Mesenteric fat pad (tissue), 1 donor: ENCODE results near the gene TACC2. TPM values are rescaled to one million over a fixed set of nuclear protein-coding genes. Genes with fewer than 3 reads are reported as not detected.

Experiments
- total RNA-seq: library from RNA; stranded (reverse); fragmentation: NEBNext Ultra II Directional; extraction: Animal tissue kit (Norgen Biotek cat#: 25700); gene quantifications from one replicate; pipeline ENCODE4 v1.2.1, GENCODE V29; 2021
- donor health status: DM: yes; HTN: yes; CAD: no.

The TACC2 gene
- total RNA-seq, 1 donor from 2014 or later = 31.0 TPM

Other genes with a start within 250 kb of the TACC2 start
- gene ATE1, start 61.1 kb upstream of the TACC2 start, total RNA-seq = 28.6 TPM
- gene NSMCE4A, start 13.9 kb upstream of the TACC2 start, total RNA-seq = 48.0 TPM